Osteoblast (primary cell): Measurements from ENCODE around the gene MSANTD1. TPM values are rescaled to one million over a fixed set of nuclear protein-coding genes. Genes with fewer than 3 reads are reported as not detected.

Experiments used
- DNase-seq: peaks from one replicate; pipeline ENCODE4 v3.0.0; 2011; ENCODE audit warnings: low spot score, mixed read lengths; ENCODE audit not compliant: insufficient read length; ENCODE audit errors: missing footprints
- H2AFZ ChIP-seq: 2 replicates; pipeline ENCODE4 v1.6.0; 2011; ENCODE audit warnings: mild to moderate bottlenecking, low read length
- H3K27ac ChIP-seq: 2 replicates; pipeline ENCODE4 v1.5.1; 2011; ENCODE audit warnings: mild to moderate bottlenecking, low read depth, low read length, moderate library complexity
- H3K27me3 ChIP-seq: 2 replicates; pipeline ENCODE4 v1.6.0; 2012; ENCODE audit warnings: mild to moderate bottlenecking, control low read depth, inconsistent platforms, low read length, moderate library complexity; ENCODE audit not compliant: insufficient read depth
- H3K36me3 ChIP-seq: 2 replicates; pipeline ENCODE4 v1.5.1; 2011; ENCODE audit warnings: mild to moderate bottlenecking, low read length, control low read depth, moderate library complexity; ENCODE audit not compliant: insufficient read depth
- H3K4me1 ChIP-seq: 2 replicates; pipeline ENCODE4 v1.5.1; 2011; ENCODE audit warnings: mild to moderate bottlenecking, low read length, control low read depth, moderate library complexity; ENCODE audit not compliant: insufficient read depth
- H3K4me2 ChIP-seq: 2 replicates; pipeline ENCODE4 v1.6.0; 2011; ENCODE audit warnings: mild to moderate bottlenecking, low read length; ENCODE audit not compliant: insufficient read depth
- H3K4me3 ChIP-seq: fragments of 200-600 bp; sonication (generic); 3 replicates; pipeline ENCODE4 v1.5.1; 2012; ENCODE audit warnings: mild to moderate bottlenecking, low read length, inconsistent platforms; ENCODE audit not compliant: insufficient read depth
- H3K79me2 ChIP-seq: 2 replicates; pipeline ENCODE4 v1.6.0; 2012; ENCODE audit warnings: mild to moderate bottlenecking, low read length, control low read depth, inconsistent platforms; ENCODE audit not compliant: insufficient read depth
- H3K9me3 ChIP-seq: 2 replicates; pipeline ENCODE4 v1.5.1; 2011; ENCODE audit warnings: low read depth, low read length, control low read depth
- H4K20me1 ChIP-seq: 2 replicates; pipeline ENCODE4 v1.6.0; 2012; ENCODE audit warnings: mild to moderate bottlenecking, low read length, control low read depth; ENCODE audit not compliant: insufficient read depth
- CTCF ChIP-seq: IDR thresholded peaks from 2 replicates; pipeline ENCODE4 v1.5.1; 2011; ENCODE audit warnings: mild to moderate bottlenecking, low read depth, low read length, moderate library complexity; ENCODE audit errors: extremely low read depth
- total RNA-seq: library from RNA; depleted of rRNA; stranded (reverse); fragments of >200 nt; gene quantifications from 2 replicates; pipeline ENCODE4 v1.2.3, GENCODE V29; 2012

Gene MSANTD1
- total RNA-seq, 1 donor = 0.72 TPM

- no peak for DNase-seq
- no peaks in the 10 kb centered on the region for H3K27me3 ChIP-seq
- no peaks in the 10 kb centered on the region for H4K20me1 ChIP-seq
- no peak overlapping the region for H3K4me2 ChIP-seq
- no peak for TF ChIP-seq CTCF
- H3K4me1 ChIP-seq = no peaks in the 10 kb centered on the region
- peaks cover 40% of the 10 kb centered on the region for H3K36me3 ChIP-seq
- H3K79me2 ChIP-seq = no peaks in the 10 kb centered on the region
- H3K4me3 ChIP-seq = no peak overlapping the region
- no peak overlapping the region for H3K27ac ChIP-seq
- no peak overlapping the region for H2AFZ ChIP-seq
- H3K9me3 ChIP-seq = no peaks in the 10 kb centered on the region
Measured at GRCh38 chr4:3239303-3239702, 9.7 kb upstream of the MSANTD1 start.

GRCh38 chr4:3239998-3240920 is 8.7 kb upstream of the MSANTD1 start:
- no peaks in the 10 kb centered on the region for H3K79me2 ChIP-seq
- H3K27me3 ChIP-seq = no peaks in the 10 kb centered on the region
- H3K4me2 ChIP-seq = no peak overlapping the region
- no peak overlapping the region for H3K27ac ChIP-seq
- H3K4me3 ChIP-seq = no peak overlapping the region
- no peak for DNase-seq
- no peaks in the 10 kb centered on the region for H4K20me1 ChIP-seq
- H3K36me3 ChIP-seq = peaks cover 32% of the 10 kb centered on the region
- H3K9me3 ChIP-seq = no peaks in the 10 kb centered on the region
- H3K4me1 ChIP-seq = no peaks in the 10 kb centered on the region
- H2AFZ ChIP-seq = no peak overlapping the region
- TF ChIP-seq CTCF = no peak

- Histone ChIP-seq H3K36me3 (peaks cover 25% of the 10 kb centered on the region), H3K79me2 (no peaks in the 10 kb centered on the region), H3K4me2 (no peak overlapping the region), H2AFZ (no peak overlapping the region), H3K27ac (no peak overlapping the region), H3K9me3 (no peaks in the 10 kb centered on the region), H3K4me3 (no peak overlapping the region), H4K20me1 (no peaks in the 10 kb centered on the region), H3K27me3 (no peaks in the 10 kb centered on the region), H3K4me1 (no peaks in the 10 kb centered on the region)
- no peak for TF ChIP-seq CTCF
- no peak for DNase-seq
Measured at GRCh38 chr4:3240936-3241522, 7.9 kb upstream of the MSANTD1 start.

GRCh38 chr4:3241898-3242524 is 6.9 kb upstream of the MSANTD1 start:
- no peak overlapping the region for H3K4me3 ChIP-seq
- H3K9me3 ChIP-seq = no peaks in the 10 kb centered on the region
- H3K79me2 ChIP-seq = no peaks in the 10 kb centered on the region
- peaks cover 22% of the 10 kb centered on the region for H3K36me3 ChIP-seq
- no peak overlapping the region for H2AFZ ChIP-seq
- H3K27me3 ChIP-seq = no peaks in the 10 kb centered on the region
- no peak overlapping the region for H3K4me2 ChIP-seq
- no peak for DNase-seq
- no peaks in the 10 kb centered on the region for H3K4me1 ChIP-seq
- TF ChIP-seq CTCF = no peak
- H3K27ac ChIP-seq = no peak overlapping the region
- no peaks in the 10 kb centered on the region for H4K20me1 ChIP-seq
